Left lobe of liver (tissue), 2 donors: ENCODE results near the gene RBBP5. TPM values are rescaled to one million over a fixed set of nuclear protein-coding genes. Genes with fewer than 3 reads are reported as not detected.

Experiments
- ATAC-seq: fragments of 200-7000 bp; cut with Tn5 transposase; one replicate; pipeline ENCODE4 v1.9.1; 2020; ENCODE audit warnings: mild to moderate bottlenecking, moderate library complexity
- DNase-seq: peaks from one replicate; pipeline ENCODE4 v3.0.0-alpha.2; 2020; ENCODE audit warnings: low spot score
- total RNA-seq: library from RNA; stranded (reverse); gene quantifications from one replicate; pipeline ENCODE4 v1.2.1, GENCODE V29; 2021
- donor health status: DM: no; HTN: no; CAD: no; lungs with moderate emphysema.
- donor health status: DM: no; HTN: yes; CAD: no.

RBBP5 gene
- total RNA-seq, 1 donor from 2014 or later: 7.8 TPM

DNA sequence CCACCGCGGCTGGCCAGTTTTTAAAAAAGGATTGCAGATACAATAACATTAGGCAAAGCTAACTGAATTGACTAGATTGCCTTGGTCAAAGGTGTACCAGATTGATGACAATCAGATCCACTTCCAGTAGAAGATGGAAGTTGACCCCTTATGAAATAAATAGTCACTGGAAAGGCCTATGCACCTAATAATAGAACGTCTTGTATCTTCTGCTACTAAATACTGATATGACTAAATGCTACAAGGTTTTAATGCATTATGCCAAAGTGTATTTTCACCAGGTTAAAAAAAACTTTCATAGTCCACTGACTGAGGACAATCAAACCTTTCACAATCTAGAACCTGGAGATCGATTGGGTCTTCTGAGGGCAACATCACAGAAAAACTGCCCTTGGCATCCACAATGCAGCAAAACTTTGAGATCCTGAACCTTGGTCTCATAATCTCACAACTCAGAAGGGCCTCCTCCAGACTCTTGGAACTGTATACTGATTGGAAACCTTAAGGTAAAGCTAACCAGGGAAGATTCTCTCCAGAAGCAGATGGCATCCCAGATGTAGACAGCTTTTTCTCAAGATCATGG lies 7.8 kb upstream of the RBBP5 start:
- no peak for DNase-seq
- ATAC-seq: peak; percentile 77

DNA sequence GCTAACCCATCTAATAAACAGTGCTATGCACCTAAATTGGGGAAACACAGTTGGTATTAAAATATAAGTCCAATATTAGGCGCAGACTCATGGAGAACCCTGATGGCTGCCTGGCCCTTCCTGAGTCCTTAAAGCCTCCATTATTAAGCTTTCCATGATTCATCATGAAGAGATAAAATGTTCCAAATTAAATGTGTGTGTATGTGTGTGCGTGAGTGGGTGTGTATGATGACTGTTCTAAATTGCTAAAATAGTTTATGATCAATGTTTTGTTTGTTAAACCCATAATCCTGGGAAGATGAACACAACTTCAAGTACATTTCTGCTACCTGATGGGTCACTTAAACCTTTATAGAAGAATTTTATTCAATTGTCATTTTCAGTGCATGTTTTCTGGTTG lies 6.3 kb upstream of the RBBP5 start:
- ATAC-seq: no peak
- no peak for DNase-seq

- DNase-seq: no peak
- ATAC-seq: no peak
Observed at GRCh38 chr1:205127646-205128045, 5.9 kb upstream of the RBBP5 start.

DNA sequence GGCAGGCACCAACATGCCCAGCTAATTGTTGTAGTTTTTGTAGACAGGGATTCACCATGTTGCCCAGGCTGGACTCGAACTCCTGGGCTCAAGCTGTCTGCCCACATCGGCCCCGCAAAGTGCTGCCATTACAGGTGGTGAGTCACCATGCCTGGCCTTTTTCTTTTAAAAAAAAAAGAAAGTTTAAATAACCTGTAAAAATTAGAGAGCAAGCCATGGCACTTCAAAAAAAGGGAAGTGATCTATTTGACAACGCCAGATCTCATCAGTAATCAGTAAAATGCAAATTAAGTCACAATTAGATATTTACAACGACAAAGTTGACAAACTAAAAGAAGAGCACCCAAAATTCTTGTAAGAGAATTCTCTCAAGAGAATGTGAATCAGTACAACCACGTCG lies 2.9 kb upstream of the RBBP5 start:
- ATAC-seq (no peak), DNase-seq (no peak)

DNA sequence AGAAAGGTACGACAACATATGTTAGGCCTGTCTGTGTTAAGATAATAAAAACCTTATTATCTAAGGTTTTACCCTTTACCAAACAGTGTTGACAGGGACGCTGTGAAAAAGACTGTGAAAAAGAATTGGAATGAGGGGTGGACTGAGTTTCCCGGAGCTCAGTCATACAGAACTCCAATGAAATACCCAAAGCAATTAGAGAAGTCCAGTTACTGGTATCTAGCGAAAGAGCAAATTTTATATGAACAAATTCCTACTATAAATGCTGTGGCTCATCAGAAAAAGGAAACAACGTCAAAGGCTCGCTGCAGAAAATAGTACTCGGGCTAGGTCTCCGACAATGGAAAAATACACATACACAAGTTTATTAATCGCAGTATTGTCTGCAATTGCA lies 708 bp upstream of the RBBP5 start:
- ATAC-seq (peak; percentile 37), DNase-seq (no peak)

GRCh38 chr1:205118752-205119151 lies 3.0 kb downstream of the RBBP5 start:
- DNase-seq (no peak), ATAC-seq (no peak)

DNA sequence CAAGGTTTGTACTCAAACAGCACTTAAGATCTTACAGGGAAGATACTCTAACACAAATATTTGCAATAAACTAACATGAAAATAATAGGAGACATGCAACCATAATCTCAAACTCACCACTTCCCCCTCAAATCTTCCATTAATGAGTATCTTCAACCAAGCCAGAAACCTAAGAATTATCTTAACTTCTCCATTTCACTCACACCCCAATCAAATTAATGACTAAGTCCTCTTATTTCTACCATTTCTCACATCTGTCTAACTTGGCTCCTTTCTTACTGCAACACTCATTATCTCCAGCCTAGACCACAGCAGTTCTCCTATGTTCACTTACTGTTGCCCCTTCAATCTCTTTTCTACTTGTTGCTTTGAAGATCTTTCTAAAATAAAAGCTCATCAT lies 10.4 kb downstream of the RBBP5 start:
- no peak for ATAC-seq
- no peak for DNase-seq

GRCh38 chr1:205109711-205110110 lies 12.1 kb downstream of the RBBP5 start:
- no peak for DNase-seq
- ATAC-seq: no peak

GRCh38 chr1:205109269-205109668 lies 12.5 kb downstream of the RBBP5 start:
- no peak for DNase-seq
- ATAC-seq: no peak

DNA sequence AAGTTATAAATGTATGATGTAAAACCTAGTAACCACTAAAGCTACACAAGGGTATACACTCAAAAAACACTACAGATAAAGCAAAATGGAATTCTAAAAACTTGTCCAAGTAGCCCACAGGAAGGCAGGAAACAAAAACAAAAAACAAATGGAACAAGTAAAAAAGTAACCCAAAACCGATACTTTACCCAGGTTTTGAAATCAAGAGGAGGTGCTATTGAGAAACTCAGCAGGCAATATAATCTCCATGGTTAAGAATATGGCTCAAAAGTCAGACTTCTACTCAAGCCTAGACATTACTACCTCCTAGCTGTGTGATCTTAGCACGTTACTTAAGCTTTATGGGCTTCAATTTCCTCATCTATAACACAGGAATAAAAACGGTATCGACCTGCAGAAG lies 13.3 kb downstream of the RBBP5 start:
- DNase-seq (no peak), ATAC-seq (peak; percentile 66)

DNA sequence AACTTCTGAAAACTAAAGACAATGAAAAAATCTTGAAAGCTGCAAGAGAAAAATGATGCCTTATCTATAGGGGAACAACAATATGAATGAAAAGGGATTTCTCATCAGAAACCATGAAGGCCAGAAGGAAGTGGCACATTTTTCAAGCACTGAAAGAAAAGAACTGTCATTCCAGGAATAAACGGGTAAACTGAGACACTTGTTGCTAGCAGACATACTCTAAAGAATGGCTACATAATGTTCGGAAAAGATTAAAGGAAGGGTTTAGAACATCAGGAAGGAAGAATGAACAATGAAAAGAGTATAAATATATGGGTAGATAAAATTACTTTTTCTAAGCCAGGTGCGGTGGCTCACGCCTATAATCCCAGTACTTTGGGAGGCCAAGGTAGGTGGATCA lies 14.5 kb downstream of the RBBP5 start:
- ATAC-seq (no peak), DNase-seq (no peak)

- ATAC-seq (no peak), DNase-seq (no peak)
Observed at GRCh38 chr1:205102404-205102803, 19.4 kb downstream of the RBBP5 start.

GRCh38 chr1:205098242-205098641 lies 23.5 kb downstream of the RBBP5 start:
- ATAC-seq: no peak
- no peak for DNase-seq

GRCh38 chr1:205095422-205095821 lies 26.4 kb downstream of the RBBP5 start:
- no peak for DNase-seq
- ATAC-seq: no peak

DNA sequence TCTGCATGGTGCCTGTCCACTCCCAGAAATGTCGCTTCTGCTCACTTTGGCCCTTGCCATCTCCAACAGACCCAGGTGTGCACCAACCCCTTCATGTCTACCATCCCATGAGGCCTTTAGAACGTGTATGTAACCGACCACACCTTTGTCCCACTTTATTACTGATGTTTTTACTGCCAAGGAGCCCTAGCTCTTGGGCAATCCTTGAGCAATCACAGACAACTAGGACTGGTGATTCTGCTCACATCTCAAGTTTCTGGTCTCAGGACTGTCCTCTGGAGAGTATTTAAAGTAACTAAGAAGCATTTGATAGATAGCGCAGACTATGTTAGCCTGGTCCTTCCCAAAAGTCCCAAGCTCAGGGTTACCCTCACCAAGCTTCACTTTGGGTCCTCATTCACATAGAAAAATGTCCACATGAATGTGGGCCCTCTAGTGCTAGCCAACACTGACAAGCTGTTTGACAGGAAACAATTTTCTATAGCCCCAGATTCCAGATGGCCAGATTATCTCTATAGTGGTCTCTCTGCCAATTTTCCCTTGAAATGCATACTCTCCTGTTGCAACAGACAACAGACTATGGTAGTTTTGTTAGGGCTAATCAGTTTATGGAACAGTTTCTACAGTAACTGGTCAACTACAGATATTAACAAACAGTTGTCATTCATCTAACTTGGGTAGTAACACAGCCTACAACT lies 30.6 kb downstream of the RBBP5 start:
- DNase-seq (no peak), ATAC-seq (no peak)

GRCh38 chr1:205088341-205088740 lies 33.4 kb downstream of the RBBP5 start:
- no peak for ATAC-seq
- no peak for DNase-seq

GRCh38 chr1:205084360-205084759 lies 37.4 kb downstream of the RBBP5 start, which contains the start of gene TMEM81:
Gene TMEM81 (minus strand): TSS chr1:205084460. CDS start chr1:205084320, 140 bp downstream.
- no peak for ATAC-seq
- no peak for DNase-seq

DNA sequence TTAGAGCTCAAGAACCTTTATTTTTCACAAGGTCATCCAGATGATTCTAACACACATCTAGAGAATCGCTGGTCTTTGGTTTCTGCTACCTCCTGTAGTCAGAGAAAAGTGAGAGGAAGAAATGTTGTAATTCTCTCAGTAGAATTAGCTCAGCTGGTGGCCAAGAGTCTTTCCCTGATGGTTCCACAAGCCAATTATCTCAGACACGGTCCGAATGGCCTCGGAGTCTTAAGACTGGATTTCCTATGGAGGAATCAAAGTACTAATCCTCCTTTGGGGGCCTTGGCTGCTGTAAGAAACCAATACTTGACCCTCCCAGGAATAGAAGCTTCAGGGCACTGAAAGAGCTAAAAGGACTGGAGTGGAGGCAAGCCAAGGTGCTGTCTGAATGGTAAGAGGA lies 39.3 kb downstream of the RBBP5 start:
- ATAC-seq (no peak), DNase-seq (no peak)

DNA sequence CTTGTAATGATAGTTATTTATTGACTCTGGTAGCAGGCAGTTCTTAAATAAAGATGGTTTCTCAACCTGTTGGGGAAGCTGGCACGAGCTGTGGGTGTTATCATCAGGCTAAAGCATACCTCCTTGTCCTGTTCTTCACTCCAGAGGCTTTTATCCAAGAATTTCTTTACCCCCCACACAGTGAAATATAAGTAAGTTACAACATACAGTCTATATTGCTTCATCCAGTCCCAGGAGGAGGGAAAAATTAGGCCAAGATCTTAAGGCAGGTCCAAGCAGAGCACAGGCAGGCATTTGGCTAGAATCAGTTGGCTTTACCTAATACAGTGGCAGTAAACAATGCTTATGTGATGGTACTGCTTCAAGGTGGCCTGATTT lies 43.9 kb downstream of the RBBP5 start:
- DNase-seq: no peak
- ATAC-seq: no peak

DNA sequence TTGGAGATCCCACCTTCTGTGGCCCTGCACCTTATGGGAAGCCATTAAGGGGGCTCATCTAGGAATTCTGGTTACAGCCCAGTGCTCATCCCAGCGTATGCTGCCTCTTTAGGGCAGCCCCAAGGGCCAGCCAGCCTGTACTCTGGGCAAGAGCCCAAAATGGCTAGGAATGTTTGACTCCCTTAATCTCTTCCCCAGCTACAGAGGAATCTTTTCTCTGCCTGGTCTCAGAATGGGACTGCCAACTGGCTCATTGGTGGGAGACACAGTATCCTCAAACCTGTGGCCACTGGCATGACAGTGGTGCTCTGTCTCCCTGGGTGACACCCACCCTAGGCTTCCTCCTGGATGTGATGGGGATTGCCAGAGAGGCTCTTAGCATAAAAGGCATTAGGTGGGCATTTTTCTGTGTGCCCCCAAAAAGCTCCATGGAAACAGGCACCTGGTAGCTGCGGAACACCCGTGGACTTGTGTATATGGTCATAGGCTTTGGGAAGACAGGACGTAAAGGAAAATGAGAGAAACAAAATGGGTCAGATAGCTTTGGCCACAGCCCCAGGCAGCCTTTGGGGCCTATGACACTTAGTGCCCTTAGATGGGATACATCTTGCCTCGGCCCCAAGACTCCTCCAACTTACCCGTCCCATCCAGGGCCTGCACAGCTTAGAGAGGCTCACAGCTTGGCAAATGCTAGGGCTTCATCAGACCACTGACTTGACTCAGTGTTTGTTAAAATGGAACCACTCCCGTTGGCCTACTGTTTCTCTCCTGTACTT lies 44.4 kb downstream of the RBBP5 start:
- DNase-seq (no peak), ATAC-seq (no peak)

GRCh38 chr1:205076245-205076761 lies 45.5 kb downstream of the RBBP5 start:
- no peak for ATAC-seq

DNA sequence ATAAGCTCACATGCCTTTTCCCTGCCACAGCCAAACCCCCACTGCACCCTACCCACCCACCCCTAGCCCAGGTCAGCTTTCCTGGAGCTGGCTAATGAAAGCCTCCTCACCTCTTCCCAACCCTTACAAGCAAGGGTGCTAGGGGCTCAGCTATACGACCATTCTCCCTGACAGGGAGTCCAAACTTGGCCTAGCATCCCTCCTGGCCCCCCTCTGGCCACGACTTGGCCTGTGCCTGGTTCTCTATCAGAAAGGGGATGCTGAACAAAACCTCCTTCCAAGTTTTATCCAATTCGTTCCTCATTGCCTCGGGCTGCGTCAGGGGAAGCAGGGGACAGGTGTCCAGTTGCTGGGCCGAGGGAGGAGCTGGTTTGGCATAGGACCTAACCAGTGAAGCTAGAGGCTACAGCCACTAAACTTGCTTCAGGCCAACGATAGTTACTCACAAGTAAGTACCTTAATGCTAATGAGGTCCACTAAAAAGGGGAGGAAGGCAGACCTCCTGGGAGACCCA lies 46.1 kb downstream of the RBBP5 start:
- ATAC-seq (no peak), DNase-seq (no peak)

More at GRCh38 chr1:205076245-205076761, 45.5 kb downstream of the RBBP5 start:
- DNase-seq: no peak
